22Rv1 (cell line): Measurements from ENCODE around the gene SLC35F5.

ENCODE experiments used
- ZFX ChIP-seq: fragments of 450-650 bp; IDR thresholded peaks from 2 replicates; pipeline ENCODE4 v1.6.1; 2017; ENCODE audit warnings: antibody characterized with exemption, borderline replicate concordance
- TF ChIP-seq, protein P1 (sequence below): fragments of 450-650 bp; IDR thresholded peaks from 2 replicates; pipeline ENCODE4 v1.5.1; 2017; ENCODE audit warnings: mild to moderate bottlenecking

DNA sequence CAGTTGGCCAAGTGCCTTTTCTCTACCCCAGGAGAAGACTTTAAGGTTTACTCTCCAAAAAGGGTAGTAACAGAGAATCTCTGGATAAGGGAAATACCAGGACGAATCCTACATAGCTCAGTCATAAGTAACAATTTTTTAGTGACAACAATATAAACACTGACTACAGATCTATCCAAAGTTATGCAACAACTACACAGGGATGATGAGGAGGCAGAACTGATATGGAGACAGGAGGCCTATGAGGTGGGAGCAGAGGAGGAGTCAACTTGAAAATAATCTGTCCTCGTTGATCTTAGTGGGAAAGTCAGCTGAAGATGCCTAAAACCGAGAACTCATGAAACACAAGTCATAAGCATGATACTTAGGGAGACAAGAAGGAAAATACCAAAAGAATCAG is 40.2 kb downstream of the SLC35F5 start:
- TF ChIP-seq, protein P1, sequence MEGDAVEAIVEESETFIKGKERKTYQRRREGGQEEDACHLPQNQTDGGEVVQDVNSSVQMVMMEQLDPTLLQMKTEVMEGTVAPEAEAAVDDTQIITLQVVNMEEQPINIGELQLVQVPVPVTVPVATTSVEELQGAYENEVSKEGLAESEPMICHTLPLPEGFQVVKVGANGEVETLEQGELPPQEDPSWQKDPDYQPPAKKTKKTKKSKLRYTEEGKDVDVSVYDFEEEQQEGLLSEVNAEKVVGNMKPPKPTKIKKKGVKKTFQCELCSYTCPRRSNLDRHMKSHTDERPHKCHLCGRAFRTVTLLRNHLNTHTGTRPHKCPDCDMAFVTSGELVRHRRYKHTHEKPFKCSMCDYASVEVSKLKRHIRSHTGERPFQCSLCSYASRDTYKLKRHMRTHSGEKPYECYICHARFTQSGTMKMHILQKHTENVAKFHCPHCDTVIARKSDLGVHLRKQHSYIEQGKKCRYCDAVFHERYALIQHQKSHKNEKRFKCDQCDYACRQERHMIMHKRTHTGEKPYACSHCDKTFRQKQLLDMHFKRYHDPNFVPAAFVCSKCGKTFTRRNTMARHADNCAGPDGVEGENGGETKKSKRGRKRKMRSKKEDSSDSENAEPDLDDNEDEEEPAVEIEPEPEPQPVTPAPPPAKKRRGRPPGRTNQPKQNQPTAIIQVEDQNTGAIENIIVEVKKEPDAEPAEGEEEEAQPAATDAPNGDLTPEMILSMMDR, result no peak
- no peak for TF ChIP-seq ZFX
